Measurements from ENCODE around the gene CHRND. TPM values are rescaled to one million over a fixed set of nuclear protein-coding genes. Genes with fewer than 3 reads are reported as not detected.

Gene CHRND
- not detected for total RNA-seq
- long read RNA-seq, partial matches to known transcripts = 0 of 1 reads
- long read RNA-seq, other reads (novel, unspliced or antisense) = 1 of 1 reads

GRCh38 chr2:232525791-232526371, at the start of gene CHRND:
TSS of gene CHRND (plus strand) at chr2:232526160. CDS start at chr2:232526216, 56 bp downstream.
- DNase-seq (ENCODE audit: low spot score) = no peak

GRCh38 chr2:232476791-232477190, 49.2 kb upstream of the CHRND start:
- DNase-seq (ENCODE audit: low spot score) = peak; percentile 57

GRCh38 chr2:232477751-232478510, 48.0 kb upstream of the CHRND start:
- DNase-seq (ENCODE audit: low spot score) = peak; percentile 74

GRCh38 chr2:232478571-232479340, 47.2 kb upstream of the CHRND start:
- no peak for DNase-seq (ENCODE audit: low spot score)

- DNase-seq (ENCODE audit: low spot score) = no peak
These were observed 46.4 kb upstream of the CHRND start for GRCh38 chr2:232479341-232480200.

GRCh38 chr2:232480201-232481190, 45.5 kb upstream of the CHRND start:
- DNase-seq (ENCODE audit: low spot score) = no peak

GRCh38 chr2:232481322-232482140, 44.4 kb upstream of the CHRND start:
- no peak for DNase-seq (ENCODE audit: low spot score)

- DNase-seq (ENCODE audit: low spot score) = no peak
These were observed 43.4 kb upstream of the CHRND start for GRCh38 chr2:232482301-232483238.

- no peak for DNase-seq (ENCODE audit: low spot score)
These were observed 42.5 kb upstream of the CHRND start for GRCh38 chr2:232483311-232483922.

GRCh38 chr2:232483923-232484627, 41.9 kb upstream of the CHRND start:
- DNase-seq (ENCODE audit: low spot score) = no peak

- DNase-seq (ENCODE audit: low spot score) = no peak
These were observed 41.2 kb upstream of the CHRND start for GRCh38 chr2:232484628-232485347.

GRCh38 chr2:232485348-232485756, 40.6 kb upstream of the CHRND start:
- DNase-seq (ENCODE audit: low spot score) = peak; percentile 77

GRCh38 chr2:232485757-232486557, 40.0 kb upstream of the CHRND start:
- DNase-seq (ENCODE audit: low spot score) = no peak

- no peak for DNase-seq (ENCODE audit: low spot score)
These were observed 39.2 kb upstream of the CHRND start for GRCh38 chr2:232486558-232487384.
